GM18907 (cell line): ENCODE data around the gene PHOSPHO2.

Source experiments
- ATAC-seq: cut with Tn5 transposase; IDR thresholded peaks from one replicate; pipeline ENCODE4 v1.9.1; 2021; ENCODE audit warnings: mild to moderate bottlenecking, moderate library complexity; ENCODE audit not compliant: unreplicated experiment

PHOSPHO2 gene

GRCh38 chr2:169715379-169716237 is 21.3 kb downstream of the PHOSPHO2 start:
- ATAC-seq: no peak

DNA sequence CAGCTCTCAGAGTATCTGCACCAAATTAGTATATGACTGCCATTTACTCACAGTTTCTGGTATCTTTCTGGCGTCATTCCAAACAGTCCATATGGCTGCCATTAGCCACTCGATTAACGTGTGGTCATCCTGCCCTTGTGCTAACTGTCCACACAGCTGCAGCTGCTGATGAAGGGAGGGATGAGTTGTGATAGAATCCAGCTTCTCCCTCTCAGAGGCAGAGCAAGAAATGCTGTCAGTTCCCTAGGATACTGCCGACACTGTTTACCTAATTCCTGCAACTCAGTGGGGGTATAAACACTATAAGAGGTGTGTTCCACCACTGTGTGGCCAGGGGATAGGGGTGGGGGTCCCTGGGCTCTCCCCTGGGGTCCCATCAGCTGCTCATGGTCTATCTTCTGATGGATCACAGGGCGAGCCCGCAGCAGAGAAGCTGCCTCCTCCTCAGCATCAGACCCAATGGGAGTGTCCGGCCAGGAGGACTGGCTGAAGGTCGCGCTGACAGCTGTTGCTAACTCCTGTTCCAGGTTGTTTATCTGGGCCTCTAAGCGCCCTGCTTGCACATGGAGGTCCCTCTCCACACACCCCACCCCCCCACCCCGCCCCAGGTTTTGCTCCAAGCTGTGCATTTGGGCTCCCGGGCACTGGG is 22.1 kb downstream of the PHOSPHO2 start:
- ATAC-seq: no peak

GRCh38 chr2:169716938-169717690 is 22.8 kb downstream of the PHOSPHO2 start:
- ATAC-seq: no peak

GRCh38 chr2:169717691-169718063 is 23.4 kb downstream of the PHOSPHO2 start:
- no peak for ATAC-seq

DNA sequence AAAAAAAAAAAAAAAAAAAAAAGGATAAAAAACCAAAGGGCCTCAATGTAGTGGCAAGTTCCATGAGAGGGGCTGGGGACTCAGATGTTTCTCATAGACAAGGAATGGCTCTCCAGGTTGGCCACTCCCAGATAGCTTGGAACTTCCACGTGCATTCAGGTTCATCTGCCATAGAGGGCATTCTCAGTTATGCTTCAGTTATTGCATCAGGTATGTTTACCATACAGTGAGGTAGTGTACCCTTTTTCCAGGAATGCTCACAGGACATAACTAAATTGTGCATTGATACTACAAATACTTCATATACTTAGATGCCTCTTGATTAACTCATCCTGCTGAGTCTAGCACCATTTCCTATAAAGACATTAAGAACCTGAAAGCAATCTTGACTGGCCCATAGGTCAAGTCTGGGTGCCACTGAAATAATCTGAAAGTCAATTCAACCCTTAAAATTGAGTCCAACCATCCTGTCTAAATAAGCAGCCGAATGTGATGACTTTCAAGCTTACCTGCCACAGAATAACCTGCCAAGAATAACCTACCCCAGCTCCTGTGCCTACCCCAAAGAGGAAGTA is 24.7 kb downstream of the PHOSPHO2 start:
- no peak for ATAC-seq

- ATAC-seq: no peak
Measured at GRCh38 chr2:169721016-169721415, 26.7 kb downstream of the PHOSPHO2 start.

DNA sequence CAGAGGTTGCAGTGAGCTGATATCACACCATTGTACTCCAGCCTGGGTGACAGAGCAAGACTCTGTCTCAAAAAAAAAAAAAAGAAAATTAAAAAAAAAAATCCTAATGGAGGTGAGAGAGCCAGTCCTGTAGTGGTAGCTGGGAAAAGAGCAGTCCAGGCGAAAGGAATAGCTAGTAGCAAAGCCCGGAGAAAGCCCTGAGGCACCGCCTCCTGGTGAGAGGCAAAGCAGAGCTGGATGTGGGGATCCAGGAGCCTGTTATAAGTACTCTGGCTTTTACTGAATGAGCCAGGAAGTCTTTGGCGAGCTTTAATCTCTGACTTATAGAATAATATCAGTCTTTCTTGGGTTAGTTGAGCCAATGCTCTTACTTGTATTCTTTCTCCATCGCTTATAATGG is 32.8 kb downstream of the PHOSPHO2 start:
- ATAC-seq: no peak

DNA sequence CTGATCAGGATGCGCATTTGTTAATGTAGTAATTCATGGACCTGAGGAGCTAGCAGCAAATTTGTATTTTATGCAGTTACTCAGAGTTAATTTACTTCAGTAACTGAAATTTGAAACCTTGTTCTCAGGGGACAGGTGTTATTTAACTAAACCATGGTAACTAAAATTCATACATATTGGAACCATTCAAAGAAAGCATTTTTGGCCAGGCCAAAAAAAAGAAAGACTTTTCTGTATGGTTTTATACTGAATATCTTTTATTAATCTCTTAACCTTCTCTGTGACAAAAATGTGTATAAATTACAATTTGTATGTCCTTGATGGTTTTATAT is 35.0 kb downstream of the PHOSPHO2 start:
- ATAC-seq: no peak

GRCh38 chr2:169732075-169732474 is 37.8 kb downstream of the PHOSPHO2 start:
- no peak for ATAC-seq

- no peak for ATAC-seq
Measured at GRCh38 chr2:169732583-169733358, 38.5 kb downstream of the PHOSPHO2 start.

DNA sequence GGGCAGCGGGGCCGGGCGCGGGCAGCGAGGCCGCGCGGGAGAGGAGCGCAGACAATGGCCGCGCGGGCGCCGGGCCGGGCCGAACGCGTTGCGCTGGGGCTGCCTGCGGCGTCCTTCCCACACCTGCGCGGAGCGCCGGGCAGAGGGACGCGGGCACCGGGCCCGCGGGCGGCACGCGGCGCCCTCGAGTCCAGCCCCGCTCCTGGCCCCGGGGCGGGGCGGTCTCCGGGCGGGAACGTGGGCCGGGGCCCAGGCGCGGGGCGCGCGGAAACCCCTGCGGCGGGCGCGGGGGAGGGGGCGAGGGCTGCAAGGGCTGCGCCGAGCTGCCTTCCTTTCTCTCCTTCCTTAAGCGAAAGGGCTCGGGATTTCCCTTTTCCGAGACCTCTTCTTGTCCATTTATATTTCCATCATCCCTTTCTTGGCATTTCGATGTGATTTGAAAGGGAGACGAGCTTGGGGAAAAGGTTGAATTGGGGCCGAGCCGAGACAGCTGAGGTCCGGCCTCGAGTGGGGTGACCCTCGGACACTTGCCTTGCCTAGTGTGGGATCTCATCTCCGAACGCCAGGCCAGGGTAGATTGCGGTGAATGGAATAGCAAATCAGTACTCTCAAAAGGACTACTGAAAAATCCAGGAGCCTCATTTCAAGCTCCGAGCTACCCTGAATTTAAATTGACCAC is 40.0 kb downstream of the PHOSPHO2 start:
- ATAC-seq: peak; percentile 49

DNA sequence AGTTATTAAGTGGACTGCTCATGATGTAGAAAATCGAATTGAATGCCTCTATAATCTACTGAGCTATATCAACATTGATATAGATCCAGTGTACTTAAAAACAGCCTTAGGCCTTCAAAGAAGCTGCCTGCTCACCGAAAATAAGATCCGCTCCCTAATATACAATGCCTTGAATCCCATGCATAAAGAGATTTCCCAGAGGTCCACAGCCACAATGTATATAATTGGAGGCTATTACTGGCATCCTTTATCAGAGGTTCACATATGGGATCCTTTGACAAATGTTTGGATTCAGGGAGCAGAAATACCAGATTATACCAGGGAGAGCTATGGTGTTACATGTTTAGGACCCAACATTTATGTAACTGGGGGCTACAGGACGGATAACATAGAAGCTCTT is 41.4 kb downstream of the PHOSPHO2 start:
- no peak for ATAC-seq

DNA sequence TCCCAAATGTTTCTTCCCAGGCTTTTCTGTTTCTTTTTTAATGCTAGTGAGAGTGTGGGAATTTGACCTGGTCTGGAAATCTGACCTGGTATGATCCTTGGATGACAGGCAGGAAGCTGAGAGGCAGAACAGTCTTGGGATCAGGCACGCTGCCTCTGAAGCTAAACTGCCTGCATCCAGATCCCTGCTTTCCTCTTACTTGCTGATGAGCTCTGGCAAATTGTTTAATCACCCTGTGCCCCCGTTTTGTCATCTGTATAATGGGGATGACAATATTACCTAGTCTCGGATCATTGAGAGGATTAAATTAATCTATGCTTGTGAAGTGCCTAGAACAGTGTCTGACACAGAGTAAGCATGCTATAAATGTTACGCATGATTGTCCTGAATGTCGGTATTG is 42.6 kb downstream of the PHOSPHO2 start:
- ATAC-seq: no peak

DNA sequence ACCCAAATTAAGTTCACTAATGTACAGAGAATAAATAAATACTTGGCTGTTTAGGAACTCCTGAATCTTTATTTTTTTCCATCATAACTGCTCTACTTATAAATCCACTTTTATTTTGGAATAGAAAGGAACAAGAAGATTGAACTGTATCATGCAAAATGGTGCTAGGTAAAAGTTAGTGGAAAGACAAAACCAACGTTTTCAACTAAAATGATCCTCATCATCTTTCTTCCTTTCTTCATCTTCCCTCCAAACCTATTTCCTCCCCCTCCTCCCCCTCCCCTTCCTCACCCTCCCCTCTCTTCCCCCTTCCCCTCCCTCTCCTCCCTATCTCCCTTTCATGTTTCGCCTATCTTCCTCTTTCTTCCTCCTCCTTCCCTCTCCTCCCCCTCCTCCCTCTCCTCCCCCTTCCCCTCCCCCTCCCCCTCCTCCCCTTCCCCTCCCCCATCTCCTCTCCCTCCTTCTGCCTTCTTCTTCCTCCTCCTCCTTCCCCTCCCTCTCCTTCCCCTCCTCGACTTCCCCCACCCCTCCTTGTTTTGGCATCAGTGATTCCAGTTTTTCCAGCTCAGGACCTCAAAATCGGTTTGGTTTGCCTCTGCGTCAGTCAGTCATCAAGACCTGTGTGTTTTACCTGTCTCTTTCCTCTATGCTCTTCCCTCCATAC is 44.4 kb downstream of the PHOSPHO2 start:
- ATAC-seq: no peak

DNA sequence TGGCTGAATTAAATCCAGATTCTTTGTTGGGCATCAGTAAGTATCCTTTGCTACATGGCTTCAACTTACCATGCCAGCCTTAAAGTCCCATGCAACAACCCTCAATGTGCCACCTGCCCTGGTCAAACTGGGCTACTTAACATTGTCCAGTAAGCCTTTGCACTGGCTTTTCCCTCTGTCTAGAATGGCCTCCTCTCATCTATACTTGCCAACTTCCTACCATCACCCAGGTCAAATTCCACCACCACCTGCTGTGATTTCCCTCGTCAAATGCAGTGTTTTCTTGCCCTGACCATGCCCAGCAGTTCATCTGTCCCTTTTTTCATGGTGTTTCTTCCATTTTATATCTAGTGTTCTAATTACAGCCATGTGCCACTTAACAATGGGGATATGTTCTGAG is 45.1 kb downstream of the PHOSPHO2 start:
- no peak for ATAC-seq

GRCh38 chr2:169743549-169743948 is 49.3 kb downstream of the PHOSPHO2 start:
- no peak for ATAC-seq

- ATAC-seq: no peak
Measured at GRCh38 chr2:169746240-169746639, 52.0 kb downstream of the PHOSPHO2 start.

DNA sequence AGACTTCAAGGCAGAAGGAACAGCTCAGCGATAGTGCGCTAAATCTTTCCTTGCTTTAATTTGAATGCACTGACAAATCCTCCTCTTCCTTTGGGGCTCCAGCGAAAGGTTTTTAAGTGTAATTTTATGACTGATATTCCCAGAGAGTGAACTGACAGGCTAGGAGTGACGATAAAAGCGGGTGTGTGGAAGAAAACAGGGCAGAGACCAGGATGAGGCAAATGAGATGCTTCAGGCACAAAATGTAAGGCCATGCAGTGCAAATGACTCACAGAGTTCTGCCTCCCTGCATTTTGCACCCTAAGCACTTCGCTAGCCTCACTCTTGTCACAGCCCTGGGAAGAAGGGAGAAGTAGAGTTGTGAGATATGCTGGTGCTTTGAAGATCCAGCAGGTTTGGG is 54.0 kb downstream of the PHOSPHO2 start:
- ATAC-seq: no peak
